Parathyroid adenoma (tissue), 2 donors: ENCODE measurements around the gene KIF26B.

Experiments
- H2AFZ ChIP-seq: fragments of 300-600 bp; sonication (generic); one replicate; pipeline ENCODE4 v1.7.0; 2017; ENCODE audit warnings: antibody characterized with exemption, mild to moderate bottlenecking
- H3K27ac ChIP-seq: fragments of 300-600 bp; sonication (generic); one replicate; pipeline ENCODE4 v1.7.0; 2017
- H3K27me3 ChIP-seq: fragments of 300-600 bp; sonication (generic); one replicate; pipeline ENCODE4 v1.7.0; 2017; ENCODE audit warnings: low read length; ENCODE audit not compliant: control insufficient read depth, insufficient read depth
- H3K36me3 ChIP-seq: fragments of 300-600 bp; sonication (generic); one replicate; pipeline ENCODE4 v1.7.0; 2017; ENCODE audit warnings: low read length; ENCODE audit not compliant: control insufficient read depth, insufficient read depth
- H3K4me1 ChIP-seq: fragments of 300-600 bp; sonication (generic); one replicate; pipeline ENCODE4 v1.7.0; 2017; ENCODE audit warnings: control low read depth
- H3K4me2 ChIP-seq: fragments of 300-600 bp; sonication (generic); one replicate; pipeline ENCODE4 v1.7.0; 2017; ENCODE audit warnings: low read length
- H3K4me3 ChIP-seq: fragments of 300-600 bp; sonication (generic); one replicate; pipeline ENCODE4 v1.7.0; 2017; ENCODE audit warnings: low read depth, low read length
- H3K79me2 ChIP-seq: fragments of 300-600 bp; sonication (generic); one replicate; pipeline ENCODE4 v1.7.0; 2017; ENCODE audit warnings: control low read depth
- H3K9ac ChIP-seq: fragments of 300-600 bp; sonication (generic); one replicate; pipeline ENCODE4 v1.7.0; 2017; ENCODE audit warnings: mild to moderate bottlenecking
- H3K9me3 ChIP-seq: fragments of 300-600 bp; sonication (generic); one replicate; pipeline ENCODE4 v1.7.0; 2017; ENCODE audit warnings: low read length; ENCODE audit not compliant: control insufficient read depth
- CTCF ChIP-seq: fragments of 300-600 bp; sonication (generic); IDR thresholded peaks from one replicate; pipeline ENCODE4 v1.7.0; 2017; ENCODE audit warnings: antibody characterized with exemption, mild to moderate bottlenecking
- donor health status: primary hyperparathyroidism.

The KIF26B gene

GRCh38 chr1:245389873-245390272, 235.1 kb downstream of the KIF26B start:
- no peak overlapping the region for H2AFZ ChIP-seq
- H3K4me3 ChIP-seq = no peak overlapping the region
- H3K36me3 ChIP-seq = no peaks in the 10 kb centered on the region
- no peaks in the 10 kb centered on the region for H3K79me2 ChIP-seq
- no peak overlapping the region for H3K4me2 ChIP-seq
- H3K27ac ChIP-seq = no peak overlapping the region
- no peaks in the 10 kb centered on the region for H3K27me3 ChIP-seq
- H3K9me3 ChIP-seq = no peaks in the 10 kb centered on the region
- no peaks in the 10 kb centered on the region for H3K4me1 ChIP-seq
- TF ChIP-seq CTCF = no peak
- no peak overlapping the region for H3K9ac ChIP-seq

GRCh38 chr1:245390975-245391374, 236.2 kb downstream of the KIF26B start:
- H3K36me3 ChIP-seq = no peaks in the 10 kb centered on the region
- no peak for TF ChIP-seq CTCF
- H3K79me2 ChIP-seq = no peaks in the 10 kb centered on the region
- no peaks in the 10 kb centered on the region for H3K9me3 ChIP-seq
- no peak overlapping the region for H2AFZ ChIP-seq
- no peak overlapping the region for H3K9ac ChIP-seq
- H3K27ac ChIP-seq = no peak overlapping the region
- no peaks in the 10 kb centered on the region for H3K27me3 ChIP-seq
- H3K4me1 ChIP-seq = no peaks in the 10 kb centered on the region
- no peak overlapping the region for H3K4me3 ChIP-seq
- no peak overlapping the region for H3K4me2 ChIP-seq

GRCh38 chr1:245393694-245394093, 238.9 kb downstream of the KIF26B start:
- no peaks in the 10 kb centered on the region for H3K79me2 ChIP-seq
- no peaks in the 10 kb centered on the region for H3K4me1 ChIP-seq
- H3K9ac ChIP-seq = no peak overlapping the region
- H3K36me3 ChIP-seq = no peaks in the 10 kb centered on the region
- H3K4me3 ChIP-seq = no peak overlapping the region
- no peaks in the 10 kb centered on the region for H3K27me3 ChIP-seq
- TF ChIP-seq CTCF = no peak
- H3K9me3 ChIP-seq = no peaks in the 10 kb centered on the region
- no peak overlapping the region for H3K27ac ChIP-seq
- H2AFZ ChIP-seq = no peak overlapping the region
- H3K4me2 ChIP-seq = no peak overlapping the region

GRCh38 chr1:245395680-245396079, 240.9 kb downstream of the KIF26B start:
- no peak overlapping the region for H3K9ac ChIP-seq
- H3K79me2 ChIP-seq = no peaks in the 10 kb centered on the region
- no peaks in the 10 kb centered on the region for H3K27me3 ChIP-seq
- no peak overlapping the region for H3K4me3 ChIP-seq
- no peak for TF ChIP-seq CTCF
- no peaks in the 10 kb centered on the region for H3K36me3 ChIP-seq
- H3K9me3 ChIP-seq = no peaks in the 10 kb centered on the region
- H3K4me2 ChIP-seq = no peak overlapping the region
- H3K27ac ChIP-seq = no peak overlapping the region
- H2AFZ ChIP-seq = no peak overlapping the region
- no peaks in the 10 kb centered on the region for H3K4me1 ChIP-seq

GRCh38 chr1:245396615-245397014, 241.8 kb downstream of the KIF26B start:
- Histone ChIP-seq H3K36me3 (no peaks in the 10 kb centered on the region), H2AFZ (no peak overlapping the region), H3K79me2 (no peaks in the 10 kb centered on the region), H3K27me3 (no peaks in the 10 kb centered on the region), H3K27ac (no peak overlapping the region), H3K4me1 (no peaks in the 10 kb centered on the region), H3K4me2 (no peak overlapping the region), H3K4me3 (no peak overlapping the region), H3K9ac (no peak overlapping the region), H3K9me3 (no peaks in the 10 kb centered on the region)
- no peak for TF ChIP-seq CTCF
